ENCODE data around the gene NFKB1.
"Not testable (repeated sequence)": the region's sequence is repeated elsewhere in the genome, so short reads cannot be mapped to it uniquely, and the experiment has no call there.

The NFKB1 gene

DNA sequence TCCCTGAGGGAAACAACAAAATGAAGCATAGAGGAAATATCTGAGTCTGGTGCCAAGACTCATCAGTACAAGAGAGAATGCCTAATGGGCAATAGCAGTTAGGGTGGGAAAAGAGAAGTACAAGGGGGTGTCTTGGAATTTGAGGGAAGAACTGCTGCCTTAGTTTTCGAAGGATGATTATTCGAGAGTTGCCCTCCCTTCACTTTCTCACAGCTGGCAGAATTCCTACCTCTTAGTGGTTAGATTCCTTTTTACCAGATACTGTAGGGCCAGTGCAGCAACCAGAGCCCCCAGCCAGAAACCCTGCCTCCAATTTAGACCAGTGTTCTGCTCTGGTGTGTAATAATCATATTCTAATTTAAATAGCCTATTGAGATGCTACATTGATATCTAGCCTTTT, 56.5 kb downstream of the NFKB1 start:
- Mint-ChIP-seq H3K4me1 (ENCODE audit: low read depth) (peaks cover 35% of the 10 kb centered on the region), H3K36me3 (peaks cover 23% of the 10 kb centered on the region), H3K4me3 (no peak overlapping the region), H3K9me3 (ENCODE audit: low read depth) (no peaks in the 10 kb centered on the region), H3K27ac (no peak overlapping the region), H3K27me3 (no peaks in the 10 kb centered on the region)

DNA sequence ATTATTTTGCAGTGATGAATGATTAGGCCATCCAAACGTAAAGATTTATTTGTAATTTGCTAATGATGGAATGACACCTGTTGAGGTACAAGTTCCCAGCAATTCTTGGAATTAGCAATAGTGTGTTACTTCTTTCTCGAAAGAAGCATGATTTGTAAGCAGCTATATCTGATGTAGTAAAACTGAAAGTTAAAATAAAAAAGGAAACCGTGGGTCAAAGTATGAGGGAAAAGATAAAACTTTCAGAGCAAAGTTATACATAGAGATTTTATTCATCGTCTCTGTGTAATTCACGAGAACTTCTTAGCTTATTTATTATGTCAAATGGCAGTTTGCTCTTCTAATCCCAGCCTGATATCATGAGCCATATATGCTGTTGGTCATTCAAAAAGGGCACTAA, 59.0 kb downstream of the NFKB1 start:
- Mint-ChIP-seq H3K27me3 (no peaks in the 10 kb centered on the region), H3K36me3 (peaks cover 18% of the 10 kb centered on the region), H3K4me3 (peak overlapping the region; percentile 80), H3K9me3 (ENCODE audit: low read depth) (no peaks in the 10 kb centered on the region), H3K27ac (peak overlapping the region; percentile 96), H3K4me1 (ENCODE audit: low read depth) (peaks cover 53% of the 10 kb centered on the region)

DNA sequence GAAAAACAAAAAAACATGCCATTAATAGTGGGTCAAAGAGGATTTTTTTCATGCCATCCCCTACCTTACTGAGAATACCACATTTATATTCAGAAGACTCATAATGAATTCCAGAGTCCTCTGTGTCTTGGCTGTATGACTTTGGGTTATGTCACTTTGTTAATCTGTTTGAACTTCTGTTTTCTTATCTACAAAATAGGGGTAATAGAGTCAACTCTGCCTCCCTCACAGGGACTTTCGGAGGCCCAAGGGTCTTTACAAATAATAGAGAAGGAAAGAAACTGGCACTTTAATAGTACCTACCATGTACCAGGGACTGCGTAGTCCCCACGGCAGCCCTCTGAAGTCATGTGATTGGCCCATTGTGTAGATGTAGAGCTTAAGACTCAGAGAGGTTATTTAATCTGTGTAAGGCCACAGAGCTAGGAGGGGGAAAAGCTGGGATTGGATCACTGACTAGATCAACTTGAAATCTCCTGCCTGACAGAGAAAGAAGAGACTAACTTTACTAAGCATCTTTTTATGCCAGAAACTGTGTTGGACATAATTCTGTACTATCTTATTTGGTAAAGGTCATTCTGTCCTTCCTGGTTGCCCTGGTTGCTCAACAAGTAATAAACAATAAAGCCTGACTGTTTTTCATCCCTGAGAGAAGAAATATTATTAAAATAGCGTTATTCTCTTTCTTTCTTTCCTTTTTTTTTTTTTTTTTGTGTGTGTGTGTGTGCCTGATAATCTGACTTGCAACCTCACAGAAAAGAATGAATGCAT, 59.6 kb downstream of the NFKB1 start:
- Mint-ChIP-seq H3K4me1 (ENCODE audit: low read depth) (peaks cover 59% of the 10 kb centered on the region), H3K27me3 (no peaks in the 10 kb centered on the region), H3K27ac (peak overlapping the region; percentile 96), H3K4me3 (peak overlapping the region; percentile 80), H3K9me3 (ENCODE audit: low read depth) (no peaks in the 10 kb centered on the region), H3K36me3 (peaks cover 20% of the 10 kb centered on the region)

DNA sequence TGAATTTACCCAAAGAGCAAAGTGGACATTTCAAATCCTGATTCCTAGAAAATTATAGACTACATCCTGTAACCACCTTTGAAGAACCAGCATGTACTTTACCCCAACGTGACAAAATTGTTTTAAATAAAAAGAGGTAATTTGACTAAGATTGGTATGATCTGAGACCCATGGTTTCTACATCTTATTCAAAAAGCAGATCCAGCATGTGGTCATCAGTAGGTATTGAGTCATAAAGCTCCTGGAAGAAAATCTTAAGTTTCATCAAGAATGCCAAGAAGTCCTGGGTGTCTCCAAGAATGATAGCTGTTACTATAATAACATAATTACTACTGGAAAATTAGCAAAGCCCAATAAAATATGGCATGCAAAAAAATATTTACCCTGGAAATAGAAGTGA, 61.8 kb downstream of the NFKB1 start:
- peaks cover 24% of the 10 kb centered on the region for H3K36me3 Mint-ChIP-seq
- H3K27ac Mint-ChIP-seq, result peak overlapping the region; percentile 96
- H3K4me3 Mint-ChIP-seq, result peak overlapping the region; percentile 5
- peaks cover 77% of the 10 kb centered on the region for H3K4me1 Mint-ChIP-seq (ENCODE audit: low read depth)
- no peaks in the 10 kb centered on the region for H3K27me3 Mint-ChIP-seq
- no peaks in the 10 kb centered on the region for H3K9me3 Mint-ChIP-seq (ENCODE audit: low read depth)

DNA sequence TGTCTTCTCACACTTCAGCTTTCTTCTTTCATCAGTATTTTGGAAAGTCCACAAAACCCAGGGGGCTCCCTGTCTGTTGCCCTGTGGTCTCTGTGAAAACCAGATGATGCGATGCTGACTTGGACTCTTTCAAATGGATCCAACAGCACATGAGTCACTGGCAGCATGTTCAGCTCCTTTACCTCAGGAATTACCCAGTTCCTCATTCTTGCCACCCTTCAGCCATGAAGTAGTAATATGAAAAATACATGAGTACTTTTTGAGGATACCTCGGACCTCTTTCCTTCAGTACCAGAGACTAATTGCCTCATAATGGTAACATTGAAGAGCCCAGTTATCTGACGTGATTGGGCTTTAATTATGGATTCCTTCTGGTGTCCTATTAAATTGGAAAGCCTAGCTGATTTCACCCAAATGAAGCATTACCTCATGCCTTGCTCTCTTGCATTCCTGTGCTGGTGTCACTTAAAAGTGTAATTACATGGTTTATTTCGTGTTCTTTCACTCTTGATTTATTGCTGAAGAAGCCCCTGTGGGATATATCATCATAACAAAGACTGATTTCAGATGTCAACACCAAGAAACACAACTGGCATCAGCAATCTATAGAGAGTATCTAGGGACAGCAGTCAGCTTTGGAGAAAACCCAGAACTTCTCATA, 63.4 kb downstream of the NFKB1 start:
- peaks cover 36% of the 10 kb centered on the region for H3K36me3 Mint-ChIP-seq
- no peaks in the 10 kb centered on the region for H3K27me3 Mint-ChIP-seq
- peaks cover 90% of the 10 kb centered on the region for H3K4me1 Mint-ChIP-seq (ENCODE audit: low read depth)
- H3K27ac Mint-ChIP-seq, result peak overlapping the region; percentile 90
- peak overlapping the region; percentile 51 for H3K4me3 Mint-ChIP-seq
- H3K9me3 Mint-ChIP-seq (ENCODE audit: low read depth), result no peaks in the 10 kb centered on the region

DNA sequence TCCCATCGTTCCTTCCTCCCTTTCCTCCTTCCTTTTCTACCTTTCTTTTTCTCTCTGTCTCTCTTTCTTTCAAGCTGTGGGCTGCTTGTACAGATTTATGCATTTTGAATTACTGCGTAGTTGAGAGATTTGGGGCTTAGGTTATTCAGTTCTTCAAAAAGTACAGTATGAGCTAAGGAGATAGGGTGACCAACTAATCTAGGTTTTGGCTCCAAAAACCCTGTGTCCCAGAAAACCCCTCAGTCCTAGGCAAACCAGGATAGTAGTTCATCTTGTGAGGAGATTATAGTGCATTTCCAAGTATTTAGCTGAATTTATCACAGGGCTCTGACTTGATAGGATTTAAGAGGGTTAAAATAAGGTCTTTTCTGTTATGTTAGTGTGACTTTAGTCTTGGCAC, 64.5 kb downstream of the NFKB1 start:
- Mint-ChIP-seq H3K4me3 (peak overlapping the region; percentile 35), H3K4me1 (ENCODE audit: low read depth) (peaks cover 81% of the 10 kb centered on the region), H3K36me3 (peaks cover 39% of the 10 kb centered on the region), H3K9me3 (ENCODE audit: low read depth) (no peaks in the 10 kb centered on the region), H3K27me3 (no peaks in the 10 kb centered on the region), H3K27ac (peak overlapping the region; percentile 90)

DNA sequence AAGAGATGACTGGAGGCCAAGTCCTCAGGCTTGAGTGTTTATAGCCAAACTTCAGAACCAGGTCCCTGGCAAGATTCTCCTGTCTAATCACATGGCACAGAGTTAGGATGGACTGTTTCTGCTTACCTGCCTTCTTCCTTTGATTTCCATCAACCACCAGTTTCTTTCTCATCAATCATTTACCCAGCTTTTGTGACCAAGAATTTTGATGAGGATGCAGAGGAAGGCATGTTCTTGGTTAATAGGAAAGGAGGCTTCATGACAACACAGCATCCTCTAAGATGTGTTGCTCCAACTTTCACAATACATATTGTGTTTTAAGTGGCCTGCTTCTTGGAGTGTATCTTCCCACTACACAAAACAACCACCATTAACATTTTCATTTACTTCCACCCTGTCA, 65.3 kb downstream of the NFKB1 start:
- H3K4me3 Mint-ChIP-seq, result no peak overlapping the region

DNA sequence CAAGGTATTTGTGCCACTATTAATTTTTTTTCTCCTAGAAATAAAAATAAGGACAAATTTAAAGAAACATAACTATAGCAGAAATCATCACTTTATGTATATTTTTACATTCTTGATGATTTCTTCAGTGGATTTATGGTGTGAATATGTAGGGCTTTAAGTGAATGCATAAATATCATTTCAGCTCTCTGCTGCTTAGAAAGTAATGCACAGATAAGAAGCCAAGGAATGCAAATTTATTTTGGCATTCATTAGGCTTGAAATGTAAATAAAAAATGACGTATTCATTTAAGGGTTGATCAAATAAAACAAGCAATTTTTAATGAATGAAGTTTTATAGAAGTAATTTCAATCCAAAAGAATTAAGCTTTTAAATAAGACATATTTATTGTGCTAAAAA, 66.3 kb downstream of the NFKB1 start:
- H3K27ac Mint-ChIP-seq, result peak overlapping the region; percentile 67
- peaks cover 32% of the 10 kb centered on the region for H3K36me3 Mint-ChIP-seq
- no peaks in the 10 kb centered on the region for H3K9me3 Mint-ChIP-seq (ENCODE audit: low read depth)
- peaks cover 76% of the 10 kb centered on the region for H3K4me1 Mint-ChIP-seq (ENCODE audit: low read depth)
- no peaks in the 10 kb centered on the region for H3K27me3 Mint-ChIP-seq
- H3K4me3 Mint-ChIP-seq, result no peak overlapping the region

More for the DNA sequence above, 65.3 kb downstream of the NFKB1 start:
- H3K27me3 Mint-ChIP-seq, result no peaks in the 10 kb centered on the region
- H3K9me3 Mint-ChIP-seq (ENCODE audit: low read depth), result no peaks in the 10 kb centered on the region
- peak overlapping the region; percentile 90 for H3K27ac Mint-ChIP-seq
- peaks cover 38% of the 10 kb centered on the region for H3K36me3 Mint-ChIP-seq
- peaks cover 77% of the 10 kb centered on the region for H3K4me1 Mint-ChIP-seq (ENCODE audit: low read depth)

DNA sequence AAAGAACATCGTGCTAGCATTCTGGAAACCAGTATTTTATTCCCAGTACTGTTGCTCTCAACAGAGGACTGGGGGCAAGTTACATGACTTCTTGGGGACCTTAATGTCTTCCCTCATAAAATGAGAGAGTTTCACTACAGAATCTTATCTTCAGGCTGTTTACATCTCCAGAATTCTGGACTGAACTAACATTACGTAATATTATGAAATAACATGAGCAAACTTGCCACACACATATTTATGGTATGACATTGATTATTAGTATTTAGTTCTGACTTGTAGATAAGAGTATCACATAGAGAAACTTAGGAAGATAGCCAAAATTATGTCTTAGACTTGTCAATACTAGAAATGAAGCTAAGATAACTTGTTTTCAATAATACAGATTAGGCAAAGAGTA, 68.0 kb downstream of the NFKB1 start:
- peaks cover 77% of the 10 kb centered on the region for H3K4me1 Mint-ChIP-seq (ENCODE audit: low read depth)
- H3K9me3 Mint-ChIP-seq (ENCODE audit: low read depth), result no peaks in the 10 kb centered on the region
- H3K4me3 Mint-ChIP-seq, result no peak overlapping the region
- peak overlapping the region; percentile 83 for H3K27ac Mint-ChIP-seq
- no peaks in the 10 kb centered on the region for H3K27me3 Mint-ChIP-seq
- peaks cover 29% of the 10 kb centered on the region for H3K36me3 Mint-ChIP-seq

DNA sequence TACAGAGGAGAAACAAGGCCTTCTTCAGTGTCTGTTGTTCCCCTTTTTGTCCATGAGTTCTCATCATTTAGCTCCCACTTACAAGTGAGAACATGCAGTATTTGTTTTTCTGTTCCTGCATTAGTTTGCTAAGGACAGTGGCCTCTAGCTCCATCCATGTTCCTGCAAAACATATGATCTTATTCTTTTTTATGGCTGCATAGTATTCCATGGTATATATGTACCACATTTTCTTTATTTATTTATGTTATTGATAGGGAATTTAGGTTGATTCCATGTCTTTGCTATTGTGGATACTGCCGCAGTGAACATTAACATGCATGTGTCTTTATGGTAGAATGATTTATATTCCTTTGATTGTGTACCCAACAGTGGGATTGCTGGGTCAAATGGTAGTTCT, 69.1 kb downstream of the NFKB1 start:
- peaks cover 29% of the 10 kb centered on the region for H3K36me3 Mint-ChIP-seq
- H3K9me3 Mint-ChIP-seq (ENCODE audit: low read depth); H3K4me3 Mint-ChIP-seq; H3K27me3 Mint-ChIP-seq: not testable (repeated sequence)
- peak overlapping the region; percentile 10 for H3K27ac Mint-ChIP-seq
- H3K4me1 Mint-ChIP-seq (ENCODE audit: low read depth), result peaks cover 77% of the 10 kb centered on the region

DNA sequence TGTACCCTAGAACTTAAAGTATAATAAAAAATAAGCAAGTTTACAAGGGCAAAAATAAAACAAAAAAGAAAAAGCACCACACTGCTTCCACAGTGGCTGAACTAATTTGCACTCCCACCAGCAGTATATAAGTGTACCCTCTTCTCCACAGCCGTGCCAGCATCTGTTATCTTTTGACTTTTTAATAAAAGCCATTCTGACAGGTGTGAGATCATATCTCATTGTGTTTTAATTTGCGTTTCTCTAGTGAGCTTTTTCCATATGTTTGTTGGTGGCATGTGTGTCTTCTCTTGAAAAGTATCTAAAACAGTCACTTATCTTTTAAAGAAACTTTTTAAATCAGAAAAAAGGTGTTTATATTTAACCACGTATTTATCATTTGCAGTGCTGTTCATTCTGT, 71.3 kb downstream of the NFKB1 start:
- peaks cover 74% of the 10 kb centered on the region for H3K4me1 Mint-ChIP-seq (ENCODE audit: low read depth)
- H3K27me3 Mint-ChIP-seq, result no peaks in the 10 kb centered on the region
- peak overlapping the region; percentile 50 for H3K27ac Mint-ChIP-seq
- no peak overlapping the region for H3K4me3 Mint-ChIP-seq
- no peaks in the 10 kb centered on the region for H3K9me3 Mint-ChIP-seq (ENCODE audit: low read depth)
- H3K36me3 Mint-ChIP-seq, result peaks cover 33% of the 10 kb centered on the region

DNA sequence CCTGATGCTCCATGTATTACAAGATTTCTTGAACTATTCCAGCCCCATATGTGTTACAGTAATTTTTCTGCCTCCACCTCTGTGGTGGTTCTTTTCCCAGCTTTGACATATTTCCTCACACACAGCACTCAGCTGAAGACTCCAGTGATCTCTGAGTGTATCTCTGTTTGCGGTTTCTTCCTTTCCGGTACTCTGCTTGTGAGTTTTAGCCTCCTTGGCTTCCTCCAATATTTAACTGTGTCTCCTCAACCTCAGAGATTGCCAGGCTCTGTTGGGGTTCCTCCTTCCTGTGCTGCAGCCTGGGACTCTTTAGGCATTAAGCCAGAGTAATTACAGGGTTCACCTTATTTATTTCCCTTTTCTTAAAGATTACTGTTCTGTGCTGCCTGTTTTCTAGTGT, 73.2 kb downstream of the NFKB1 start:
- peaks cover 41% of the 10 kb centered on the region for H3K36me3 Mint-ChIP-seq
- peaks cover 77% of the 10 kb centered on the region for H3K4me1 Mint-ChIP-seq (ENCODE audit: low read depth)
- no peaks in the 10 kb centered on the region for H3K27me3 Mint-ChIP-seq
- peak overlapping the region; percentile 55 for H3K27ac Mint-ChIP-seq
- H3K4me3 Mint-ChIP-seq, result peak overlapping the region; percentile 60
- H3K9me3 Mint-ChIP-seq (ENCODE audit: low read depth), result peaks cover 5% of the 10 kb centered on the region

DNA sequence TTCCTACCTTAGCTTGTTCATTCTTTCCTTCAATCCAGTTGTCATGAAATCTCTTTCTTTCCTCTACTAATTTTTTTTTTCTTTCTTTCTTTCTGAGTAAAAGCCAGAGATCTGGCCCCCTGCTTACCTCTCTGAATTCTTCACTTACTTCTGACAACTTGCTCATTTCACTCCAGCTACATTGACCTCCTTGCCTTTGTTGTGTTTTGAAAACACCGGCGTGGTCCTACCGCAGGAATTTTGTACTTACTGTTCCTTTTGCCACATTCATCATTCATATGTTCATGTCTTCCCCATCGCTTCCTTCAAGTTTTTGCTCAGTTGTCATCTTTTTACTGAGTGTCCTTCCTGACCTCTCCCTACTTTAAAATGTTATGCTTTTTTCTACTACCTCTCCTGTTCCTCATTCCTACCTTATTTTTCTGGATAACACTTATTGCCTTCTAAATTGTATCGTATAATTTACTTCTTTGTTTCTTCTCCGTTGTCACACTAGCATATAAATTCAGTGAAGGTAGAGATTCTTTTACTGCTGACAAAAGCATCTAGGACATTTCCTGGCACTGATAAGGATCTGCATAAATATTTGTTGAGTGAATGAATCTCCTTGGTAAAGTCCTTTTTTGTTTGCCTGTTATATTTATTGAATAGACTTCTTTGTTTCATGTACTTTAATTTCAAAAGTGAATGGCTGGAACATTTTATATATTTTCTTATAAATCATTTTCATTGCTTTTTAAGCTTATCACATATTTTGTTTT, 74.4 kb downstream of the NFKB1 start:
- no peaks in the 10 kb centered on the region for H3K27me3 Mint-ChIP-seq
- H3K4me1 Mint-ChIP-seq (ENCODE audit: low read depth), result peaks cover 86% of the 10 kb centered on the region
- H3K27ac Mint-ChIP-seq, result peak overlapping the region; percentile 55
- H3K9me3 Mint-ChIP-seq (ENCODE audit: low read depth), result peaks cover 5% of the 10 kb centered on the region
- peaks cover 43% of the 10 kb centered on the region for H3K36me3 Mint-ChIP-seq
- no peak overlapping the region for H3K4me3 Mint-ChIP-seq

DNA sequence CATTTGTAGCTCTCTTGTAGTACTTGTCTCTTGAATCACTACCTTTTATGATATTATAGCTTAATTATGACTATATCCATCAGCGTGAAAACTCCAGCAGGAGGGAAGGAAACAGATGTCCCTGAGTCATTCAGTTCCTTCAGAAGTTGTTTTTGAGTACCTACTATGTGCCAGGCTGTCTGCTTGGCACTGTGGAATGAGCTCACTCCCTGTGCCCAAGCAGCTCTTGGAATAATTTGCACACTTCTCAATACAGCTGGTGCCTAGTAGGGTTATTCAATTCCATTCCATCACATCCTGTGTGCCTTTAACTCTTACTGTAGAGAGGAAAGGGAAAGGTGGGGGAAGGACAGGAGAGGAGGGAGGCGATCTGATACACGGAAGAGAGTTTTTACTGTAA, 77.1 kb downstream of the NFKB1 start:
- Mint-ChIP-seq H3K4me3 (peak overlapping the region; percentile 11), H3K36me3 (peaks cover 42% of the 10 kb centered on the region), H3K27me3 (no peaks in the 10 kb centered on the region), H3K9me3 (ENCODE audit: low read depth) (peaks cover 5% of the 10 kb centered on the region), H3K4me1 (ENCODE audit: low read depth) (peaks cover 87% of the 10 kb centered on the region), H3K27ac (peak overlapping the region; percentile 77)

DNA sequence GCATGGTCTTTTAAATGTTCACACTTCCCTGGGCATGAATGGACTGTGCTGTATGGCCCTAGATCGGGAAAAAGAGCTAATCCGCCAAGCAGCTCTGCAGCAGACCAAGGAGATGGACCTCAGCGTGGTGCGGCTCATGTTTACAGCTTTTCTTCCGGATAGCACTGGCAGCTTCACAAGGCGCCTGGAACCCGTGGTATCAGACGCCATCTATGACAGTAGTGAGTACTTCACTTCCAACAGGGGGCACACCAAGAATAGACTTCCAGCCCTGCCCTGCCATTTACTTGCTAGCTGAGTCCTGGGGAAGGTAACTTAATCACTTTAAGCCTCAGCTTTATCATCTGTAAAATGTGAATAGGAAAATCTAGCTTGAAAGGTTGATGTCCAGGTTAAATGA, 77.7 kb downstream of the NFKB1 start:
- H3K4me1 Mint-ChIP-seq (ENCODE audit: low read depth), result peaks cover 87% of the 10 kb centered on the region
- peak overlapping the region; percentile 68 for H3K27ac Mint-ChIP-seq
- H3K9me3 Mint-ChIP-seq (ENCODE audit: low read depth), result peaks cover 5% of the 10 kb centered on the region
- no peaks in the 10 kb centered on the region for H3K27me3 Mint-ChIP-seq
- H3K4me3 Mint-ChIP-seq, result peak overlapping the region; percentile 8
- peaks cover 44% of the 10 kb centered on the region for H3K36me3 Mint-ChIP-seq
